ENCODE results near the gene PIEZO1.

The PIEZO1 gene

DNA sequence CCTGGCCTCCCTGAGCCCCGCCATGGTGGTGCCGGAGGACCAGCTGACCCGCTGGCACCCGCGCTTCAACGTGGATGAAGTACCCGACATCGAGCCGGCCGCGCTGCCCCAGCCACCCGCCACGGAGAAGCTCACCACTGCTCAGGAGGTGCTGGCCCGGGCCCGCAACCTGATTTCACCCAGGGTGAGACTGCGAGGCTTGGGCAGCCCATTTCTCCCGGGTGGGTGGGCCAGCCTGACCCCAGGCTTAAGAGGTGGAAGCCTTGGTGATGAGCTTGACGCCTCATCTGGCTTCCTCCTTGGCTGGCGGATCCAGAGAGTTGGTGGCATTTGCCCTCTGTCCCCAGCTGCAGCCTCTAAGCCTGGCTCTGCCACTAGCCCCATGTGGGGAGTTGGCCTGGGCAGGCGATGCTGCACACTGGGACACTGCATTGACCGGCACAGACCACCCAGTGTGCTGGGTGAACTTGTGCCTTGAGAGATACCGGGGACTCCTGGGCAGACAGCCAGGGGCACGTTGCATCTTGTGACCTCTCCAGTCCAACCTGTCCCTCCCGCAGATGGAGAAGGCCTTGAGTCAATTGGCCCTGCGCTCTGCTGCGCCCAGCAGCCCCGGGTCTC lies 21.6 kb upstream of the PIEZO1 start:
- peaks cover 67% of the 10 kb centered on the region for H3K79me2 ChIP-seq (ENCODE audit: control insufficient read depth, low read length)

DNA sequence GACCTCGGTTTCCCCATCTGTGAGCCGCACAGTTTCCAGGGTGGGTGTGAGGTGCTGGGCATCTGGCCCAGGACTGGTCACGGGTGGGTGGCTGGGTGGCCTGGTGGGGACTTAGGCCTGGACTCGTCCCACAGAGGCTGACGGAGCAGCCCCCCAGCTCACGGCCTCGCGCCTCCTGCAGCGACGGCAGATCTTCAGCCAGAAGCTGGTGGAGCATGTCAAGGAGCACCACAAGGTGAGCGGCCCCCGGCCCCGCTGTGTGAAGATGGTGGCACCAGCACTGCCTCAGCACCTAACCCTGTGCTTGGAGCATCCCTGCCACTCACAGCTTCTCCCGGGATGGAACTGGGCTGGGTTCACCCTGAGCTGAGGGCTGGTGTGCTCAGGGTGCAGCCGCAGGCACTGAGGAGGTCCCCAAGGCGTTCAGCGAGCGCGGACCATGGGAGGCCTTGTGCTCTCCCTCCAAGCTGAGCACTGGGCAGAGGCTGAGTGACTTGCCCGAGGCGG lies 20.9 kb upstream of the PIEZO1 start:
- H3K36me3 ChIP-seq (ENCODE audit: control insufficient read depth, low read length) = peaks cover 74% of the 10 kb centered on the region

More for the DNA sequence above, 21.6 kb upstream of the PIEZO1 start:
- H3K27me3 ChIP-seq (ENCODE audit: control insufficient read depth, low read length) = no peaks in the 10 kb centered on the region
- peaks cover 47% of the 10 kb centered on the region for H3K4me1 ChIP-seq (ENCODE audit: control insufficient read depth, low read length)
- H4K20me1 ChIP-seq (ENCODE audit: control insufficient read depth, insufficient read depth, low read depth, low read length) = peaks cover 8% of the 10 kb centered on the region; the same call in 1 of the 2 replicates
- TF ChIP-seq, protein P1, sequence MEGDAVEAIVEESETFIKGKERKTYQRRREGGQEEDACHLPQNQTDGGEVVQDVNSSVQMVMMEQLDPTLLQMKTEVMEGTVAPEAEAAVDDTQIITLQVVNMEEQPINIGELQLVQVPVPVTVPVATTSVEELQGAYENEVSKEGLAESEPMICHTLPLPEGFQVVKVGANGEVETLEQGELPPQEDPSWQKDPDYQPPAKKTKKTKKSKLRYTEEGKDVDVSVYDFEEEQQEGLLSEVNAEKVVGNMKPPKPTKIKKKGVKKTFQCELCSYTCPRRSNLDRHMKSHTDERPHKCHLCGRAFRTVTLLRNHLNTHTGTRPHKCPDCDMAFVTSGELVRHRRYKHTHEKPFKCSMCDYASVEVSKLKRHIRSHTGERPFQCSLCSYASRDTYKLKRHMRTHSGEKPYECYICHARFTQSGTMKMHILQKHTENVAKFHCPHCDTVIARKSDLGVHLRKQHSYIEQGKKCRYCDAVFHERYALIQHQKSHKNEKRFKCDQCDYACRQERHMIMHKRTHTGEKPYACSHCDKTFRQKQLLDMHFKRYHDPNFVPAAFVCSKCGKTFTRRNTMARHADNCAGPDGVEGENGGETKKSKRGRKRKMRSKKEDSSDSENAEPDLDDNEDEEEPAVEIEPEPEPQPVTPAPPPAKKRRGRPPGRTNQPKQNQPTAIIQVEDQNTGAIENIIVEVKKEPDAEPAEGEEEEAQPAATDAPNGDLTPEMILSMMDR (IDR thresholded peaks at IDR 0.05; ENCODE audit: low read depth, low read length, poor library complexity, severe bottlenecking) = no peak
- no peak for TF ChIP-seq EZH2phosphoT487 (IDR thresholded peaks at IDR 0.05; ENCODE audit: borderline replicate concordance, low read length)
- H3K4me2 ChIP-seq (ENCODE audit: low read length) = no peak overlapping the region
- H3K27ac ChIP-seq (ENCODE audit: low read depth, low read length) = no peak overlapping the region
- H3K9me3 ChIP-seq (ENCODE audit: control insufficient read depth, insufficient read depth, low read length) = no peaks in the 10 kb centered on the region
- H3K4me3 ChIP-seq (ENCODE audit: low read length) = no peak overlapping the region
- H3K9me2 ChIP-seq (replicated peaks; ENCODE audit: control insufficient read depth, low read length) = no peaks in the 10 kb centered on the region
- peaks cover 69% of the 10 kb centered on the region for H3K36me3 ChIP-seq (ENCODE audit: control insufficient read depth, low read length)
- H3F3A ChIP-seq (ENCODE audit: control insufficient read depth, insufficient read depth) = peaks cover 21% of the 10 kb centered on the region

DNA sequence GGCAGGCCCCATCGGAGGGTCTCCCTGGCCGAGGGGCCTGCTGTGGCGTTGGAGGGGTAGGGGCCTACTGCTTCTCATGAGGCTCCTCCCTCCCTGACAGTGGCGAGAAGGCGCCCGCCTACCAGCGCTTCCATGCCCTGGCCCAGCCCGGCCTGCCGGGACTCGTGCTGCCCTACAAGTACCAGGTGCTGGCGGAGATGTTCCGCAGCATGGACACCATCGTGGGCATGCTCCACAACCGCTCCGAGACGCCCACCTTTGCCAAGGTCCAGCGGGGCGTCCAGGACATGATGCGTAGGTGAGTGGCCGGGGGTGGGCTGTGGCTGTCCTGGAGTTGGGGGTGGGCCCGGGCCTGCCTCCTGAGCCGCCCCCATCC lies 20.3 kb upstream of the PIEZO1 start:
- H3K9me2 ChIP-seq (replicated peaks; ENCODE audit: control insufficient read depth, low read length) = no peaks in the 10 kb centered on the region
- H3K79me2 ChIP-seq (ENCODE audit: control insufficient read depth, low read length) = peaks cover 68% of the 10 kb centered on the region
- H3K27ac ChIP-seq (ENCODE audit: low read depth, low read length) = no peak overlapping the region
- no peaks in the 10 kb centered on the region for H3K9me3 ChIP-seq (ENCODE audit: control insufficient read depth, insufficient read depth, low read length)
- H3K4me3 ChIP-seq (ENCODE audit: low read length) = peak overlapping the region; percentile 98
- H3K27me3 ChIP-seq (ENCODE audit: control insufficient read depth, low read length) = no peaks in the 10 kb centered on the region
- H3K4me1 ChIP-seq (ENCODE audit: control insufficient read depth, low read length) = peaks cover 53% of the 10 kb centered on the region
- TF ChIP-seq, protein P1 (IDR thresholded peaks at IDR 0.05; ENCODE audit: low read depth, low read length, poor library complexity, severe bottlenecking) = no peak
- TF ChIP-seq EZH2phosphoT487 (IDR thresholded peaks at IDR 0.05; ENCODE audit: borderline replicate concordance, low read length) = no peak
- H3F3A ChIP-seq (ENCODE audit: control insufficient read depth, insufficient read depth) = peaks cover 26% of the 10 kb centered on the region
- peaks cover 73% of the 10 kb centered on the region for H3K36me3 ChIP-seq (ENCODE audit: control insufficient read depth, low read length)
- peaks cover 8% of the 10 kb centered on the region; the same call in 1 of the 2 replicates for H4K20me1 ChIP-seq (ENCODE audit: control insufficient read depth, insufficient read depth, low read depth, low read length)
- H3K4me2 ChIP-seq (ENCODE audit: low read length) = peak overlapping the region; percentile 91

More for the DNA sequence above, 20.9 kb upstream of the PIEZO1 start:
- Histone ChIP-seq H3K9me2 (replicated peaks; ENCODE audit: control insufficient read depth, low read length) (no peaks in the 10 kb centered on the region), H3K9me3 (ENCODE audit: control insufficient read depth, insufficient read depth, low read length) (no peaks in the 10 kb centered on the region), H3K4me1 (ENCODE audit: control insufficient read depth, low read length) (peaks cover 53% of the 10 kb centered on the region), H3K27me3 (ENCODE audit: control insufficient read depth, low read length) (no peaks in the 10 kb centered on the region), H3K4me3 (ENCODE audit: low read length) (no peak overlapping the region), H3K4me2 (ENCODE audit: low read length) (peak overlapping the region; percentile 91; the same call in 1 of the 2 replicates), H3K79me2 (ENCODE audit: control insufficient read depth, low read length) (peaks cover 68% of the 10 kb centered on the region), H3F3A (ENCODE audit: control insufficient read depth, insufficient read depth) (peaks cover 24% of the 10 kb centered on the region), H3K27ac (ENCODE audit: low read depth, low read length) (no peak overlapping the region), H4K20me1 (ENCODE audit: control insufficient read depth, insufficient read depth, low read depth, low read length) (peaks cover 8% of the 10 kb centered on the region; the same call in 1 of the 2 replicates)
- no peak for TF ChIP-seq EZH2phosphoT487 (IDR thresholded peaks at IDR 0.05; ENCODE audit: borderline replicate concordance, low read length)
- TF ChIP-seq, protein P1 (IDR thresholded peaks at IDR 0.05; ENCODE audit: low read depth, low read length, poor library complexity, severe bottlenecking) = no peak

Measured in DOHH2 (cell line).